Cardiac muscle cell (in vitro differentiated cells and primary cell): ENCODE measurements around the gene IGSF10. TPM values are rescaled to one million over a fixed set of nuclear protein-coding genes. Genes with fewer than 3 reads are reported as not detected.

Experiments used
- DNase-seq, 2 donors: peaks; one replicate each; pipeline versions ENCODE4 v3.0.0 to v3.0.0-alpha.2; 2010 to 2017; ENCODE audit warnings: low read depth in 1 of 2, low spot score in 1 of 2
- H3K27ac ChIP-seq: fragments of 200-600 bp; sonication (generic); 2 replicates; pipeline ENCODE4 v1.5.1; 2016
- H3K27me3 ChIP-seq: fragments of 200-600 bp; sonication (generic); 2 replicates; pipeline ENCODE4 v1.6.0; 2016; ENCODE audit warnings: control low read depth
- H3K36me3 ChIP-seq: fragments of 200-600 bp; sonication (generic); 2 replicates; pipeline ENCODE4 v1.5.1; 2016; ENCODE audit warnings: control low read depth
- H3K4me1 ChIP-seq: fragments of 200-600 bp; sonication (generic); 2 replicates; pipeline ENCODE4 v1.8.1; 2017; ENCODE audit warnings: low read depth, mild to moderate bottlenecking, mixed run types
- H3K4me3 ChIP-seq: fragments of 200-600 bp; sonication (generic); 2 replicates; pipeline ENCODE4 v1.5.1; 2016; ENCODE audit warnings: mild to moderate bottlenecking
- H3K9me3 ChIP-seq: fragments of 200-600 bp; sonication (generic); 2 replicates; pipeline ENCODE4 v1.5.1; 2017; ENCODE audit warnings: low read depth, mild to moderate bottlenecking, control low read depth
- CTCF ChIP-seq: IDR thresholded peaks from 2 replicates; pipeline ENCODE4 v1.5.1; 2012; ENCODE audit warnings: low read depth, mild to moderate bottlenecking, low read length
- polyA plus RNA-seq: library from polyadenylated mRNA; unstranded; fragments of >200 nt; fragmentation: Nextera tagmentation; extraction: Ambion mirVana; gene quantifications from 2 replicates; pipeline ENCODE4 v1.2.1, GENCODE V29; 2016
- total RNA-seq: library from RNA; depleted of rRNA; stranded (reverse); fragments of >200 nt; gene quantifications from 2 replicates; pipeline ENCODE4 v1.2.3, GENCODE V29; 2016

IGSF10 gene
- total and polyA plus RNA-seq, 2 experiments from 2014 or later = 0.33 TPM; not detected in 1

DNA sequence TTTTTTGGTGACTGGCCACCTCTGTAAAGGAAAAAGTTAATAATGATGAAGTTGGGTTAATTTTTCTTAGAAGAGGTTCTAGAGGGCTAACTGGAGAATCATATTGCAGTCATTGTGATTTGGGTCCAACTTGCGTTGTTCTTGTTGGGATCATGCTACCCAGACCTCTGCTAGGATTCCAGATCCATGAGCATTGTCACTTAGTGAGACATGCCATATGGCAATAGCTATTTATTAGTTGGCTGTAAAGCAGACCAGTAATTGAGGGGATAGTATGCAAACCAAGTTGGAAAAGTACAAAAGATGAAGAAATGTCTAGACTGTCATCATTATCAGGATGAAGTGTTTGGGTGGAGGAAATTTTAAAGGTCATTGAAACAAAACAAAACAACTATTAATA is 45.6 kb downstream of the IGSF10 start:
- no peaks in the 10 kb centered on the region for H3K4me1 ChIP-seq
- H3K9me3 ChIP-seq = no peaks in the 10 kb centered on the region
- no peak overlapping the region for H3K27ac ChIP-seq
- no peak for DNase-seq
- no peaks in the 10 kb centered on the region for H3K36me3 ChIP-seq
- H3K4me3 ChIP-seq = no peak overlapping the region
- no peak for TF ChIP-seq CTCF
- H3K27me3 ChIP-seq = no peaks in the 10 kb centered on the region

DNA sequence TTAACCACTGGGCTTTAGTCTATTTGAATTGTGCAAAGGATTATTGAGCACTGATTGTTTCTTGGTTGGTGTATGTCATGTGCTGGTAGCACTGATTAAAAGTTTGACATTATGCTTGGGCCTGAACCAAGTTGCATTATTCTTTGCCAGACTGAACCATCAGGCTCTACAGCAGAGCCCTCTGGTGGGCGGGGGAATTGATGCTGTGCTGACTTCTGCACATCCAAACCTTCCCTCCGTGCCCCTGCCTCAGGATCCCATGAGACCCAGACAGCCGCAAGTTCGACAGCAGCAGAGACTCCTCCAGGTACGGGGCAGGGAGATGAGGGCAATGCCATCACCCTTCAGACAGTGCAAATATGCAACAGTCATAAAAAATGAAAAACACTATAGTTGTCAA is 47.9 kb downstream of the IGSF10 start:
- Histone ChIP-seq H3K9me3 (no peaks in the 10 kb centered on the region), H3K27ac (no peak overlapping the region), H3K27me3 (no peaks in the 10 kb centered on the region), H3K4me3 (no peak overlapping the region), H3K4me1 (no peaks in the 10 kb centered on the region), H3K36me3 (no peaks in the 10 kb centered on the region)
- DNase-seq = no peak
- no peak for TF ChIP-seq CTCF

Other genes with a start within 250 kb of the IGSF10 start
- gene P2RY14, start 182.5 kb downstream of the IGSF10 start, total RNA-seq = 0.12 and 0.56 TPM in 2 replicates
- 0.15 and 1.4 TPM in 2 replicates for gene P2RY14, start 182.5 kb downstream of the IGSF10 start, polyA plus RNA-seq
- gene GPR87, start 144.2 kb downstream of the IGSF10 start, total RNA-seq = not detected in 2 replicates
- 0.67 TPM in 1 of 2 replicates, not detected in the other for gene GPR87, start 144.2 kb downstream of the IGSF10 start, polyA plus RNA-seq
- not detected in 2 replicates for gene P2RY13, start 131.5 kb downstream of the IGSF10 start, total RNA-seq
- 0.06 and 0.07 TPM in 2 replicates for gene P2RY13, start 131.5 kb downstream of the IGSF10 start, polyA plus RNA-seq
- gene P2RY12, start 76.3 kb downstream of the IGSF10 start, total RNA-seq = not detected in 2 replicates
- 0.22 TPM in 2 replicates for gene P2RY12, start 76.3 kb downstream of the IGSF10 start, polyA plus RNA-seq